ENCODE results near the gene PPP1R27. TPM values are rescaled to one million over a fixed set of nuclear protein-coding genes. Genes with fewer than 3 reads are reported as not detected.

PPP1R27 gene
- total and polyA plus RNA-seq, 9 of the 15 experiments (the other 6 are each of a cell fraction or from before 2014, with no cell fraction given) = 0.29 to 6.9 (median 1.5) TPM; not detected in 2

DNA sequence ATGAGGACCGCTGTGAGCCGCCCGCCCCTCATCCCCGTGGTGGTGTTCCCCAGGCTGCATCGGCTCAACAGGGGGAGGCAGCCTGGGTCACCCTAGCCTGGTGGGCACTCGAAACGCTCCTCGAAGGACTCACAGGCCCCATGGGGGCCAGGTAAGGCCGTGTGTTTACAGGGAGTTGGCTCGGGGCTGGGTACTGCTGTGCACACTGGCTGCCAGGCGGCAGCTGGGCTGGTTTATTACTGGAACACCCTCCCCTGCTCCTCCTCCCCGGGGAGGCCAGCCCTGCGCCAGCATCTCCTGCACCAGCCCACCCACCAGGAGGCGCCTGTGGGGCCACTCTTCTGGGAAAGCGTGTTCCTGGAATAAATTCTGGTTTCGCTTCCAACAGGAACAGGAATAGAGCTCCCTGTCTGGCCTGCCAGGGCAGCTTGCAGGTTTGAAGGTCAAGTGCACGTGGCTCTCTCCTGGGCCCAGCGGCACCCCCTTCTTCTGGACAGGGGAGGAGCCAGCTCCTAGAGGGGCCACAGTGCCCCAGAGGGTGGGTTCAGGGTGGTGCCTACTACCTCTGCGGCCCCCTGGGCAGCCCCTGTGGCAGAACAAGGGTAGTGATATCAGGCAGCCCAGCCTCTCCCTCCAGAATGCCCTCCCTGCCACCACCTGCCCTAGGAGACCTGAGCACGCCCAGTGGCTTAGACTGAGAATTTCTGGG is 13.1 kb downstream of the PPP1R27 start (continued):
- TF ChIP-seq, protein P1, sequence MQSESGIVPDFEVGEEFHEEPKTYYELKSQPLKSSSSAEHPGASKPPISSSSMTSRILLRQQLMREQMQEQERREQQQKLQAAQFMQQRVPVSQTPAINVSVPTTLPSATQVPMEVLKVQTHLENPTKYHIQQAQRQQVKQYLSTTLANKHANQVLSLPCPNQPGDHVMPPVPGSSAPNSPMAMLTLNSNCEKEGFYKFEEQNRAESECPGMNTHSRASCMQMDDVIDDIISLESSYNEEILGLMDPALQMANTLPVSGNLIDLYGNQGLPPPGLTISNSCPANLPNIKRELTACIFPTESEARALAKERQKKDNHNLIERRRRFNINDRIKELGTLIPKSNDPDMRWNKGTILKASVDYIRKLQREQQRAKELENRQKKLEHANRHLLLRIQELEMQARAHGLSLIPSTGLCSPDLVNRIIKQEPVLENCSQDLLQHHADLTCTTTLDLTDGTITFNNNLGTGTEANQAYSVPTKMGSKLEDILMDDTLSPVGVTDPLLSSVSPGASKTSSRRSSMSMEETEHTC (IDR thresholded peaks at IDR 0.05) = no peak
- TF ChIP-seq, protein P2, sequence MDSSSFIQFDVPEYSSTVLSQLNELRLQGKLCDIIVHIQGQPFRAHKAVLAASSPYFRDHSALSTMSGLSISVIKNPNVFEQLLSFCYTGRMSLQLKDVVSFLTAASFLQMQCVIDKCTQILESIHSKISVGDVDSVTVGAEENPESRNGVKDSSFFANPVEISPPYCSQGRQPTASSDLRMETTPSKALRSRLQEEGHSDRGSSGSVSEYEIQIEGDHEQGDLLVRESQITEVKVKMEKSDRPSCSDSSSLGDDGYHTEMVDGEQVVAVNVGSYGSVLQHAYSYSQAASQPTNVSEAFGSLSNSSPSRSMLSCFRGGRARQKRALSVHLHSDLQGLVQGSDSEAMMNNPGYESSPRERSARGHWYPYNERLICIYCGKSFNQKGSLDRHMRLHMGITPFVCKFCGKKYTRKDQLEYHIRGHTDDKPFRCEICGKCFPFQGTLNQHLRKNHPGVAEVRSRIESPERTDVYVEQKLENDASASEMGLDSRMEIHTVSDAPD (CRISPR knock-in tag; IDR thresholded peaks at IDR 0.05) = no peak
- TF ChIP-seq NCOR1 (IDR thresholded peaks at IDR 0.05) (no peak; the same call in none of the 2 replicates), NFE2L1 (tag; IDR thresholded peaks at IDR 0.05; ENCODE audit: borderline replicate concordance, low read depth) (no peak), BCOR (IDR thresholded peaks at IDR 0.05) (peak; percentile 68), L3MBTL2 (IDR thresholded peaks at IDR 0.05) (peak; percentile 99), ELF1 (tag; IDR thresholded peaks at IDR 0.05) (peak; percentile 51; the same call in 1 of the 2 replicates), ZNF79 (CRISPR knock-in tag; IDR thresholded peaks at IDR 0.05; ENCODE audit: low read depth) (no peak), MYC (IDR thresholded peaks at IDR 0.05; ENCODE audit: low read depth, low read length) (peak; percentile 97), MYC (CRISPR knock-in tag; IDR thresholded peaks at IDR 0.05; ENCODE audit: borderline replicate concordance, low read depth) (0 out of 2 replicates have a peak, but pooled peaks have one; percentile 36), NBN (IDR thresholded peaks at IDR 0.05; ENCODE audit: low read depth) (peak; percentile 89), SRSF3 (IDR thresholded peaks at IDR 0.05; ENCODE audit: insufficient read depth, low read length) (no peak), ZFP30 (CRISPR knock-in tag; IDR thresholded peaks at IDR 0.05; ENCODE audit: borderline replicate concordance) (no peak), SMC3 (conservative IDR thresholded peaks at IDR 0.05; ENCODE audit: insufficient read depth, low read depth, low read length) (peak; percentile 62), NCOA4 (IDR thresholded peaks at IDR 0.05; ENCODE audit: partially characterized antibody) (no peak), NCOA1 (IDR thresholded peaks at IDR 0.05; ENCODE audit: low read depth) (no peak), CC2D1A (IDR thresholded peaks at IDR 0.05) (no peak), OTX1 (CRISPR knock-in tag; IDR thresholded peaks at IDR 0.05) (no peak), TAF9B (IDR thresholded peaks at IDR 0.05; ENCODE audit: partially characterized antibody) (no peak), MAFG (tag; conservative IDR thresholded peaks at IDR 0.05) (no peak), TEAD4 (IDR thresholded peaks at IDR 0.05; ENCODE audit: low read length) (no peak; the same call in 1 of the 2 replicates), TEAD4 (CRISPR knock-in tag; IDR thresholded peaks at IDR 0.05; ENCODE audit: borderline replicate concordance) (no peak), ZSCAN29 (IDR thresholded peaks at IDR 0.05) (no peak), ZNF324 (CRISPR knock-in tag; IDR thresholded peaks at IDR 0.05) (no peak)
- TF ChIP-seq, protein P3, sequence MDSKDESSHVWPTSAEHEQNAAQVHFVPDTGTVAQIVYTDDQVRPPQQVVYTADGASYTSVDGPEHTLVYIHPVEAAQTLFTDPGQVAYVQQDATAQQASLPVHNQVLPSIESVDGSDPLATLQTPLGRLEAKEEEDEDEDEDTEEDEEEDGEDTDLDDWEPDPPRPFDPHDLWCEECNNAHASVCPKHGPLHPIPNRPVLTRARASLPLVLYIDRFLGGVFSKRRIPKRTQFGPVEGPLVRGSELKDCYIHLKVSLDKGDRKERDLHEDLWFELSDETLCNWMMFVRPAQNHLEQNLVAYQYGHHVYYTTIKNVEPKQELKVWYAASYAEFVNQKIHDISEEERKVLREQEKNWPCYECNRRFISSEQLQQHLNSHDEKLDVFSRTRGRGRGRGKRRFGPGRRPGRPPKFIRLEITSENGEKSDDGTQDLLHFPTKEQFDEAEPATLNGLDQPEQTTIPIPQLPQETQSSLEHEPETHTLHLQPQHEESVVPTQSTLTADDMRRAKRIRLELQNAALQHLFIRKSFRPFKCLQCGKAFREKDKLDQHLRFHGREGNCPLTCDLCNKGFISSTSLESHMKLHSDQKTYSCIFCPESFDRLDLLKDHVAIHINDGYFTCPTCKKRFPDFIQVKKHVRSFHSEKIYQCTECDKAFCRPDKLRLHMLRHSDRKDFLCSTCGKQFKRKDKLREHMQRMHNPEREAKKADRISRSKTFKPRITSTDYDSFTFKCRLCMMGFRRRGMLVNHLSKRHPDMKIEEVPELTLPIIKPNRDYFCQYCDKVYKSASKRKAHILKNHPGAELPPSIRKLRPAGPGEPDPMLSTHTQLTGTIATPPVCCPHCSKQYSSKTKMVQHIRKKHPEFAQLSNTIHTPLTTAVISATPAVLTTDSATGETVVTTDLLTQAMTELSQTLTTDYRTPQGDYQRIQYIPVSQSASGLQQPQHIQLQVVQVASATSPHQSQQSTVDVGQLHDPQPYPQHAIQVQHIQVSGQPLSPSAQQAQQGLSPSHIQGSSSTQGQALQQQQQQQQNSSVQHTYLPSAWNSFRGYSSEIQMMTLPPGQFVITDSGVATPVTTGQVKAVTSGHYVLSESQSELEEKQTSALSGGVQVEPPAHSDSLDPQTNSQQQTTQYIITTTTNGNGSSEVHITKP (IDR thresholded peaks at IDR 0.05; ENCODE audit: partially characterized antibody) = peak; percentile 92
